ENCODE measurements around the gene MCF2L.
"Not testable (repeated sequence)": the region's sequence is repeated elsewhere in the genome, so short reads cannot be mapped to it uniquely, and the experiment has no call there.

The MCF2L gene

GRCh38 chr13:112968910-112969691 is at the start of gene MCF2L:
Gene MCF2L, plus strand, starts transcription at chr13:112969214. Its CDS starts 166 bp downstream, at chr13:112969380.
- no peak for DNase-seq

GRCh38 chr13:112923962-112924361 is 45.1 kb upstream of the MCF2L start:
- DNase-seq, result no peak

GRCh38 chr13:112924365-112924764 is 44.6 kb upstream of the MCF2L start:
- DNase-seq, result no peak

- no peak for DNase-seq
Measured at GRCh38 chr13:112926003-112926402, 43.0 kb upstream of the MCF2L start.

GRCh38 chr13:112926993-112927392 is 42.0 kb upstream of the MCF2L start:
- no peak for DNase-seq

GRCh38 chr13:112928020-112928971 is 40.7 kb upstream of the MCF2L start:
- no peak for DNase-seq

GRCh38 chr13:112928972-112929782 is 39.8 kb upstream of the MCF2L start:
- DNase-seq, result peak; percentile 59

- no peak for DNase-seq
Measured at GRCh38 chr13:112929783-112930055, 39.3 kb upstream of the MCF2L start.

- no peak for DNase-seq
Measured at GRCh38 chr13:112930192-112930591, 38.8 kb upstream of the MCF2L start.

- peak; percentile 58 for DNase-seq
Measured at GRCh38 chr13:112931028-112931934, 37.7 kb upstream of the MCF2L start.

GRCh38 chr13:112932971-112933370 is 36.0 kb upstream of the MCF2L start:
- no peak for DNase-seq

- DNase-seq, result no peak
Measured at GRCh38 chr13:112933649-112934048, 35.4 kb upstream of the MCF2L start.

GRCh38 chr13:112934078-112934477 is 34.9 kb upstream of the MCF2L start:
- DNase-seq, result no peak

GRCh38 chr13:112938680-112939079 is 30.3 kb upstream of the MCF2L start:
- DNase-seq, result no peak

- no peak for DNase-seq
Measured at GRCh38 chr13:112940236-112940635, 28.8 kb upstream of the MCF2L start.

- no peak for DNase-seq
Measured at GRCh38 chr13:112941349-112941748, 27.7 kb upstream of the MCF2L start.

- DNase-seq, result not testable (repeated sequence)
Measured at GRCh38 chr13:112941765-112942164, 27.2 kb upstream of the MCF2L start.

- DNase-seq, result peak; percentile 63
Measured at GRCh38 chr13:112942689-112943308, 26.2 kb upstream of the MCF2L start.

- no peak for DNase-seq
Measured at GRCh38 chr13:112943309-112944125, 25.5 kb upstream of the MCF2L start.

- no peak for DNase-seq
Measured at GRCh38 chr13:112947796-112948195, 21.2 kb upstream of the MCF2L start.
